Measurements from ENCODE around the gene MLF2. TPM values are rescaled to one million over a fixed set of nuclear protein-coding genes. Genes with fewer than 3 reads are reported as not detected.
A peak's percentile ranks its signal among the peaks of the same experiment; 100 is the strongest.

Gene MLF2
- total and polyA plus RNA-seq, 2 of the 13 experiments (the other 11 are each of a cell fraction or from before 2014, with no cell fraction given), result 88.1 to 167 TPM

- TF ChIP-seq, protein P1, sequence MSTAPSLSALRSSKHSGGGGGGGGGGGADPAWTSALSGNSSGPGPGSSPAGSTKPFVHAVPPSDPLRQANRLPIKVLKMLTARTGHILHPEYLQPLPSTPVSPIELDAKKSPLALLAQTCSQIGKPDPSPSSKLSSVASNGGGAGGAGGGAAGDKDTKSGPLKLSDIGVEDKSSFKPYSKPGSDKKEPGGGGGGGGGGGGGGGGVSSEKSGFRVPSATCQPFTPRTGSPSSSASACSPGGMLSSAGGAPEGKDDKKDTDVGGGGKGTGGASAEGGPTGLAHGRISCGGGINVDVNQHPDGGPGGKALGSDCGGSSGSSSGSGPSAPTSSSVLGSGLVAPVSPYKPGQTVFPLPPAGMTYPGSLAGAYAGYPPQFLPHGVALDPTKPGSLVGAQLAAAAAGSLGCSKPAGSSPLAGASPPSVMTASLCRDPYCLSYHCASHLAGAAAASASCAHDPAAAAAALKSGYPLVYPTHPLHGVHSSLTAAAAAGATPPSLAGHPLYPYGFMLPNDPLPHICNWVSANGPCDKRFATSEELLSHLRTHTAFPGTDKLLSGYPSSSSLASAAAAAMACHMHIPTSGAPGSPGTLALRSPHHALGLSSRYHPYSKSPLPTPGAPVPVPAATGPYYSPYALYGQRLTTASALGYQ (CRISPR knock-in tag; IDR thresholded peaks at IDR 0.05), result peak; percentile 43; the same call in 1 of the 2 replicates
- peak; percentile 95 for TF ChIP-seq ZNF776 (CRISPR knock-in tag; IDR thresholded peaks at IDR 0.05)
- TF ChIP-seq, protein P2, sequence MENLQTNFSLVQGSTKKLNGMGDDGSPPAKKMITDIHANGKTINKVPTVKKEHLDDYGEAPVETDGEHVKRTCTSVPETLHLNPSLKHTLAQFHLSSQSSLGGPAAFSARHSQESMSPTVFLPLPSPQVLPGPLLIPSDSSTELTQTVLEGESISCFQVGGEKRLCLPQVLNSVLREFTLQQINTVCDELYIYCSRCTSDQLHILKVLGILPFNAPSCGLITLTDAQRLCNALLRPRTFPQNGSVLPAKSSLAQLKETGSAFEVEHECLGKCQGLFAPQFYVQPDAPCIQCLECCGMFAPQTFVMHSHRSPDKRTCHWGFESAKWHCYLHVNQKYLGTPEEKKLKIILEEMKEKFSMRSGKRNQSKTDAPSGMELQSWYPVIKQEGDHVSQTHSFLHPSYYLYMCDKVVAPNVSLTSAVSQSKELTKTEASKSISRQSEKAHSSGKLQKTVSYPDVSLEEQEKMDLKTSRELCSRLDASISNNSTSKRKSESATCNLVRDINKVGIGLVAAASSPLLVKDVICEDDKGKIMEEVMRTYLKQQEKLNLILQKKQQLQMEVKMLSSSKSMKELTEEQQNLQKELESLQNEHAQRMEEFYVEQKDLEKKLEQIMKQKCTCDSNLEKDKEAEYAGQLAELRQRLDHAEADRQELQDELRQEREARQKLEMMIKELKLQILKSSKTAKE (CRISPR knock-in tag; IDR thresholded peaks at IDR 0.05; ENCODE audit: borderline replicate concordance), result no peak
- no peak for TF ChIP-seq DMTF1 (CRISPR knock-in tag; IDR thresholded peaks at IDR 0.05)
- peak; percentile 86; the same call in 1 of the 2 replicates for TF ChIP-seq TARDBP (CRISPR knock-in tag; IDR thresholded peaks at IDR 0.05)
- peak; percentile 48; the same call in 1 of the 2 replicates for TF ChIP-seq MEIS2 (CRISPR knock-in tag; IDR thresholded peaks at IDR 0.05)
- peak; percentile 83; the same call in 1 of the 2 replicates for TF ChIP-seq ZSCAN31 (CRISPR knock-in tag; IDR thresholded peaks at IDR 0.05; ENCODE audit: low read depth)
- no peak for TF ChIP-seq GLI4 (CRISPR knock-in tag; IDR thresholded peaks at IDR 0.05; ENCODE audit: borderline replicate concordance)
- no peak; the same call in 1 of the 2 replicates for TF ChIP-seq FOXO1 (CRISPR knock-in tag; IDR thresholded peaks at IDR 0.05)
- TF ChIP-seq KLF15 (CRISPR knock-in tag; IDR thresholded peaks at IDR 0.05; ENCODE audit: borderline replicate concordance), result peak; percentile 95
- TF ChIP-seq JUN (CRISPR knock-in tag; IDR thresholded peaks at IDR 0.05), result peak; percentile 19; the same call in 1 of the 2 replicates
- no peak for TF ChIP-seq U2AF1 (optimal IDR thresholded peaks at IDR 0.05; ENCODE audit: low read depth, low read length)
- TF ChIP-seq ZNF781 (CRISPR knock-in tag; IDR thresholded peaks at IDR 0.05; ENCODE audit: borderline replicate concordance, not compliant biosample characterization), result peak; percentile 94
- TF ChIP-seq IKZF4 (CRISPR knock-in tag; IDR thresholded peaks at IDR 0.05; ENCODE audit: borderline replicate concordance, low read depth, not compliant biosample characterization), result peak; percentile 92
- 0 out of 2 replicates have a peak, but pooled peaks have one; percentile 37 for TF ChIP-seq ZNF30 (CRISPR knock-in tag; IDR thresholded peaks at IDR 0.05)
- TF ChIP-seq, protein P3, sequence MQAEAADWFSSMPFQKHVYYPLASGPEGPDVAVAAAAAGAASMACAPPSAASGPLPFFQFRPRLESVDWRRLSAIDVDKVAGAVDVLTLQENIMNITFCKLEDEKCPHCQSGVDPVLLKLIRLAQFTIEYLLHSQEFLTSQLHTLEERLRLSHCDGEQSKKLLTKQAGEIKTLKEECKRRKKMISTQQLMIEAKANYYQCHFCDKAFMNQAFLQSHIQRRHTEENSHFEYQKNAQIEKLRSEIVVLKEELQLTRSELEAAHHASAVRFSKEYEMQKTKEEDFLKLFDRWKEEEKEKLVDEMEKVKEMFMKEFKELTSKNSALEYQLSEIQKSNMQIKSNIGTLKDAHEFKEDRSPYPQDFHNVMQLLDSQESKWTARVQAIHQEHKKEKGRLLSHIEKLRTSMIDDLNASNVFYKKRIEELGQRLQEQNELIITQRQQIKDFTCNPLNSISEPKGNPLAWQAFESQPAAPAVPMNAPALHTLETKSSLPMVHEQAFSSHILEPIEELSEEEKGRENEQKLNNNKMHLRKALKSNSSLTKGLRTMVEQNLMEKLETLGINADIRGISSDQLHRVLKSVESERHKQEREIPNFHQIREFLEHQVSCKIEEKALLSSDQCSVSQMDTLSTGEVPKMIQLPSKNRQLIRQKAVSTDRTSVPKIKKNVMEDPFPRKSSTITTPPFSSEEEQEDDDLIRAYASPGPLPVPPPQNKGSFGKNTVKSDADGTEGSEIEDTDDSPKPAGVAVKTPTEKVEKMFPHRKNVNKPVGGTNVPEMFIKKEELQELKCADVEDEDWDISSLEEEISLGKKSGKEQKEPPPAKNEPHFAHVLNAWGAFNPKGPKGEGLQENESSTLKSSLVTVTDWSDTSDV (CRISPR knock-in tag; IDR thresholded peaks at IDR 0.05), result peak; percentile 95; the same call in 1 of the 2 replicates
- TF ChIP-seq ZNF562 (CRISPR knock-in tag; IDR thresholded peaks at IDR 0.05; ENCODE audit: borderline replicate concordance), result no peak
Observed at GRCh38 chr12:6723607-6724408, 29.1 kb downstream of the MLF2 start, which contains the start of gene COPS7A (continued).
